ENCODE results near the gene ACTL7A. TPM values are rescaled to one million over a fixed set of nuclear protein-coding genes. Genes with fewer than 3 reads are reported as not detected.

The ACTL7A gene
- polyA plus RNA-seq, 1 donor from 2014 or later = not detected

DNA sequence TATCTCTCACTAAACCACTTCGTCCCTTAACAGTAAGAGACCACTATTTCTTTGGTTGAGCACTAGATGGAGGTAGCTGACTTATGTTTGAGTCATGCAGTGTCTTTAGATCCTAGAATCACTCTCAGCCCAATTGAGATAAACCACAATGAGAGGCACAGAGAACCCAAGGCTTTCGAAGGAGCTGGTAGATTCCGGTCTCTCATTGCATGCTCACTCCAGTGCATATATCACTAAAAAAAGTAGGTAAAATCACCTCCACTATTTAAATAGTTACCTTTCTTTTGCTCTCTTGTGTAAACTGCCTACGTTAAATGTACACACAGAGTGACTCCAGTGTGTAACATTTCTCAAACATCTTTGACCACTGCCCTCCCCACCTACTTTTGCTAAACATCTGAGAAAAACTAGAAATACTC lies 27.6 kb downstream of the ACTL7A start:
- no peak overlapping the region for H3K4me3 ChIP-seq (ENCODE audit: low read length)
- TF ChIP-seq TAF1 (IDR thresholded peaks at IDR 0.05; ENCODE audit: low read depth) = no peak
- TF ChIP-seq, protein P1, sequence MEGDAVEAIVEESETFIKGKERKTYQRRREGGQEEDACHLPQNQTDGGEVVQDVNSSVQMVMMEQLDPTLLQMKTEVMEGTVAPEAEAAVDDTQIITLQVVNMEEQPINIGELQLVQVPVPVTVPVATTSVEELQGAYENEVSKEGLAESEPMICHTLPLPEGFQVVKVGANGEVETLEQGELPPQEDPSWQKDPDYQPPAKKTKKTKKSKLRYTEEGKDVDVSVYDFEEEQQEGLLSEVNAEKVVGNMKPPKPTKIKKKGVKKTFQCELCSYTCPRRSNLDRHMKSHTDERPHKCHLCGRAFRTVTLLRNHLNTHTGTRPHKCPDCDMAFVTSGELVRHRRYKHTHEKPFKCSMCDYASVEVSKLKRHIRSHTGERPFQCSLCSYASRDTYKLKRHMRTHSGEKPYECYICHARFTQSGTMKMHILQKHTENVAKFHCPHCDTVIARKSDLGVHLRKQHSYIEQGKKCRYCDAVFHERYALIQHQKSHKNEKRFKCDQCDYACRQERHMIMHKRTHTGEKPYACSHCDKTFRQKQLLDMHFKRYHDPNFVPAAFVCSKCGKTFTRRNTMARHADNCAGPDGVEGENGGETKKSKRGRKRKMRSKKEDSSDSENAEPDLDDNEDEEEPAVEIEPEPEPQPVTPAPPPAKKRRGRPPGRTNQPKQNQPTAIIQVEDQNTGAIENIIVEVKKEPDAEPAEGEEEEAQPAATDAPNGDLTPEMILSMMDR (IDR thresholded peaks at IDR 0.05; ENCODE audit: poor library complexity, severe bottlenecking) = peak; percentile 36
- no peak overlapping the region for H3K27ac ChIP-seq (ENCODE audit: low read length)
- no peak overlapping the region for H3K9ac ChIP-seq (ENCODE audit: low read length)
- no peak overlapping the region for H3K4me2 ChIP-seq (ENCODE audit: low read length)
- H3K79me2 ChIP-seq (replicated peaks; ENCODE audit: insufficient read depth, low read length) = no peaks in the 10 kb centered on the region
- H2AFZ ChIP-seq (ENCODE audit: low read depth, low read length) = no peak overlapping the region
- peaks cover 13% of the 10 kb centered on the region for H3K36me3 ChIP-seq (ENCODE audit: insufficient read depth, low read length)
- no peaks in the 10 kb centered on the region for H3K27me3 ChIP-seq (ENCODE audit: insufficient read depth, low read depth, low read length)
- no peaks in the 10 kb centered on the region for H3K9me2 ChIP-seq (ENCODE audit: insufficient read depth, low read length)
- no peaks in the 10 kb centered on the region for H3F3A ChIP-seq (ENCODE audit: insufficient read depth, low read length, poor library complexity, severe bottlenecking)
- no peaks in the 10 kb centered on the region for H4K20me1 ChIP-seq (ENCODE audit: insufficient read depth)
- H3K9me3 ChIP-seq (ENCODE audit: low read length) = no peaks in the 10 kb centered on the region

DNA sequence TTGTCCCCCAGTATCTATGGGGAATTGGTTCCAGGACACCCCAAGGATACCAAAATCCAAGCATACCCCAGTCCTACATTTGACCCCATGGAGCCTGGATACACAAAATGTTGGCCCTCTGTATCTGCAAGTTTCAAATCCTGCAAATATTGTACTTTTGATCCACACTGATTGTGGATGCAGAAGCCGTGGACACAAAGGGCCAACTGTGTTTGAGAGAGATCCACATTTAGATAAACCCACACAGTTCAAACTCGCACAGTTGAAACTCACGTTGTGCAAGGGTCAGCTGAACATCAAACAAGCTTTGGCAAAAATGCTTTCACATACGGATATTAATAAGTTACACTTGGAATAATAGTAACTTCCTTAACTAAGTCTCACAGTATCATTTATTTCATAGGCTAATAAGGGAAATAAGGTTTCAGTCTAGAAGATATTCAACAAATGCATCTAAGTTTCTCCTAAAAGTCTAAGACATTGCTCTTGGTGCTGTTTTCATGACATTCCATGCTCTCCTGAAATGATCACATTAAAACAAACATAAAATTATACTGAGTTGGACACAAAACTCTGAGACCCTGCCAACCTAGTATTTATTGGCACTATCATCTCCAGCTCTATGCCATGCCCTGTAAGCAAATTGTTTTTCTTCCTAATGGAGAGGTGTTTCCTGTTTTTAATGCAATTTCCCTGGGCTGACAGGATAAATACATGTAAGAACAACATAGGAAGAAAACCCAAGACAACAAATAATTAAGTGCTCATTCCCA lies 32.3 kb downstream of the ACTL7A start:
- Histone ChIP-seq H2AFZ (ENCODE audit: low read depth, low read length) (no peak overlapping the region), H3F3A (ENCODE audit: insufficient read depth, low read length, poor library complexity, severe bottlenecking) (no peaks in the 10 kb centered on the region), H3K4me2 (ENCODE audit: low read length) (no peak overlapping the region), H3K9me2 (ENCODE audit: insufficient read depth, low read length) (no peaks in the 10 kb centered on the region), H3K36me3 (ENCODE audit: insufficient read depth, low read length) (peaks cover 5% of the 10 kb centered on the region), H4K20me1 (ENCODE audit: insufficient read depth) (no peaks in the 10 kb centered on the region), H3K9me3 (ENCODE audit: low read length) (no peaks in the 10 kb centered on the region), H3K9ac (ENCODE audit: low read length) (no peak overlapping the region), H3K27ac (ENCODE audit: low read length) (no peak overlapping the region), H3K27me3 (ENCODE audit: insufficient read depth, low read depth, low read length) (no peaks in the 10 kb centered on the region), H3K79me2 (replicated peaks; ENCODE audit: insufficient read depth, low read length) (no peaks in the 10 kb centered on the region), H3K4me3 (ENCODE audit: low read length) (no peak overlapping the region)
- TF ChIP-seq POLR2AphosphoS5 (IDR thresholded peaks at IDR 0.05) = no peak
- TF ChIP-seq MXI1 (conservative IDR thresholded peaks at IDR 0.05; ENCODE audit: poor library complexity, severe bottlenecking) = no peak
- TF ChIP-seq RAD21 (conservative IDR thresholded peaks at IDR 0.05) = no peak
- TF ChIP-seq, protein P2, sequence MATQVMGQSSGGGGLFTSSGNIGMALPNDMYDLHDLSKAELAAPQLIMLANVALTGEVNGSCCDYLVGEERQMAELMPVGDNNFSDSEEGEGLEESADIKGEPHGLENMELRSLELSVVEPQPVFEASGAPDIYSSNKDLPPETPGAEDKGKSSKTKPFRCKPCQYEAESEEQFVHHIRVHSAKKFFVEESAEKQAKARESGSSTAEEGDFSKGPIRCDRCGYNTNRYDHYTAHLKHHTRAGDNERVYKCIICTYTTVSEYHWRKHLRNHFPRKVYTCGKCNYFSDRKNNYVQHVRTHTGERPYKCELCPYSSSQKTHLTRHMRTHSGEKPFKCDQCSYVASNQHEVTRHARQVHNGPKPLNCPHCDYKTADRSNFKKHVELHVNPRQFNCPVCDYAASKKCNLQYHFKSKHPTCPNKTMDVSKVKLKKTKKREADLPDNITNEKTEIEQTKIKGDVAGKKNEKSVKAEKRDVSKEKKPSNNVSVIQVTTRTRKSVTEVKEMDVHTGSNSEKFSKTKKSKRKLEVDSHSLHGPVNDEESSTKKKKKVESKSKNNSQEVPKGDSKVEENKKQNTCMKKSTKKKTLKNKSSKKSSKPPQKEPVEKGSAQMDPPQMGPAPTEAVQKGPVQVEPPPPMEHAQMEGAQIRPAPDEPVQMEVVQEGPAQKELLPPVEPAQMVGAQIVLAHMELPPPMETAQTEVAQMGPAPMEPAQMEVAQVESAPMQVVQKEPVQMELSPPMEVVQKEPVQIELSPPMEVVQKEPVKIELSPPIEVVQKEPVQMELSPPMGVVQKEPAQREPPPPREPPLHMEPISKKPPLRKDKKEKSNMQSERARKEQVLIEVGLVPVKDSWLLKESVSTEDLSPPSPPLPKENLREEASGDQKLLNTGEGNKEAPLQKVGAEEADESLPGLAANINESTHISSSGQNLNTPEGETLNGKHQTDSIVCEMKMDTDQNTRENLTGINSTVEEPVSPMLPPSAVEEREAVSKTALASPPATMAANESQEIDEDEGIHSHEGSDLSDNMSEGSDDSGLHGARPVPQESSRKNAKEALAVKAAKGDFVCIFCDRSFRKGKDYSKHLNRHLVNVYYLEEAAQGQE (IDR thresholded peaks at IDR 0.05; ENCODE audit: borderline replicate concordance) = no peak
- no peak for TF ChIP-seq EP300 (conservative IDR thresholded peaks at IDR 0.05; ENCODE audit: poor library complexity, severe bottlenecking)
- TF ChIP-seq, protein P1 (IDR thresholded peaks at IDR 0.05; ENCODE audit: poor library complexity, severe bottlenecking) = no peak
- TF ChIP-seq EZH2 (IDR thresholded peaks at IDR 0.05; ENCODE audit: borderline replicate concordance, insufficient read depth, low read length, poor library complexity, severe bottlenecking) = no peak
- TF ChIP-seq SMC3 (conservative IDR thresholded peaks at IDR 0.05; ENCODE audit: poor library complexity) = no peak
- no peak for TF ChIP-seq TAF1 (IDR thresholded peaks at IDR 0.05; ENCODE audit: low read depth)

Data from neural cell (in vitro differentiated cells).